ENCODE data around the gene RANBP3L. TPM values are rescaled to one million over a fixed set of nuclear protein-coding genes. Genes with fewer than 3 reads are reported as not detected.
"Not testable (repeated sequence)": the region's sequence is repeated elsewhere in the genome, so short reads cannot be mapped to it uniquely, and the experiment has no call there.

Gene RANBP3L
- total RNA-seq, 1 experiment from 2014 or later: not detected

- H3K4me3 ChIP-seq: no peak overlapping the region
- peak; percentile 12 for DNase-seq
Measured at GRCh38 chr5:36300927-36301540, 668 bp downstream of the RANBP3L start.

GRCh38 chr5:36300191-36300926 lies 1.3 kb downstream of the RANBP3L start:
- H3K36me3 ChIP-seq: no peaks in the 10 kb centered on the region
- no peaks in the 10 kb centered on the region for H3K9me3 ChIP-seq
- no peaks in the 10 kb centered on the region for H3K27me3 ChIP-seq
- no peak overlapping the region for H3K4me3 ChIP-seq
- DNase-seq: no peak

More at GRCh38 chr5:36300927-36301540, 668 bp downstream of the RANBP3L start:
- Histone ChIP-seq H3K36me3 (no peaks in the 10 kb centered on the region), H3K9me3 (no peaks in the 10 kb centered on the region), H3K27me3 (no peaks in the 10 kb centered on the region)

GRCh38 chr5:36298552-36298951 lies 3.1 kb downstream of the RANBP3L start:
- DNase-seq: no peak
- Histone ChIP-seq H3K9me3 (no peaks in the 10 kb centered on the region), H3K4me3 (no peak overlapping the region), H3K27me3 (no peaks in the 10 kb centered on the region), H3K36me3 (no peaks in the 10 kb centered on the region)

DNA sequence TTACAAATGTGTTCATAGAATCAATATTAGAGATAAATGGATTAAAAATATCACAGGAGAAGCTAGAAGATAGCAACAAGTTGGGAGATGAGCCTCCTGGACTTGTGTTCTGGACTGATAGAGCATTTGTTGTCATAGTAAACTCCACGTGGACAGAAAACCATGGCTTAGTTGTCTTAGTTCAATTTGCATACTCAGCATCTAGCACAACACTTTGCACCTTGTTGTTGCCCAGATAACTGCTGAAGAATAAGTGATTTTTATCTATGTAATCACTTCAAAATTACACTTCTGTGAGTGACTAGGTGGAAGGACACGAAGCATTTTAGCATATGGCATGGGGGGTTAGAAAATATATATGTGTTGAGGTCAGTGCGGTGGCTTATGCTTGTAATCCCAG lies 4.0 kb downstream of the RANBP3L start:
- no peak for DNase-seq
- Histone ChIP-seq H3K4me3 (no peak overlapping the region), H3K27me3 (no peaks in the 10 kb centered on the region), H3K9me3 (no peaks in the 10 kb centered on the region), H3K36me3 (no peaks in the 10 kb centered on the region)

DNA sequence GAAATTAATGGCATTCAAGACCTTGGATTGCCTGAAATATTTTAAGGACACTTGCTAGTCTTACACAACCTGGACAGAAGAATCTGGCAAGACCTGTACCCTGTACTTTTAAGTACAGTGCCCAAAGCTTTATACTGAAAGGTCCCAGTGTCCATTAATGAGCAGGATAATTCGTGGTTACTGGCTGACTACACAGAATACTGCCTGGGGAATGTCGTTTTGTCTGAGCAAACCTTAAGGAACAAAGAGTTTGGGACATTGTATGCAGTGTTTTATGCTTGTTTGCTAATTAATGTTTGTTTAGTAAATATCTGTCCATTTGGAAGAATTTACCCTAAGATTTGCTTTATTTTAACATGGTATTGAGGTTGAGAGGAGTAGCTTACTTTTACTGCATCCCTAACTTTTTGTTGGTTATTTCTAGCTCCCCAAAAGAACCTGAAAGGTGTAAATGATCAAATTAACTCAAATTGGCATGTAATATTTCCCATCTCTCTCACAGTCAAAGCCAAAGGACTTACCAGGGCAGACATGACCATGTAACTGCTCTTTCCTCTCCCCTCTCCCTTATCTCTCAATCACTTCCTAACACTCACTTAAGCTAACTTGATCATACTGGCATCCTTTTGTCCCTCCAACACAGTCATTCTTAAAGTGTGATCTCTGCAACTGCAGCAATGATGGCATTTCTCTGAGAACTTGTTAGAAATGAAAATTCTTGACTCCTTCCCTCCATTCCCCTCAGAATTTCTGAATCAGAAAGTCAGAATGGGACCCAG lies 15.7 kb downstream of the RANBP3L start:
- H3K9me3 ChIP-seq: no peaks in the 10 kb centered on the region
- no peak for DNase-seq
- H3K27me3 ChIP-seq: peaks cover 4% of the 10 kb centered on the region
- no peak overlapping the region for H3K4me3 ChIP-seq
- no peaks in the 10 kb centered on the region for H3K36me3 ChIP-seq

GRCh38 chr5:36283775-36284174 lies 17.9 kb downstream of the RANBP3L start:
- not testable (repeated sequence) for H3K36me3 ChIP-seq, DNase-seq, H3K4me3 ChIP-seq, H3K9me3 ChIP-seq, H3K27me3 ChIP-seq

DNA sequence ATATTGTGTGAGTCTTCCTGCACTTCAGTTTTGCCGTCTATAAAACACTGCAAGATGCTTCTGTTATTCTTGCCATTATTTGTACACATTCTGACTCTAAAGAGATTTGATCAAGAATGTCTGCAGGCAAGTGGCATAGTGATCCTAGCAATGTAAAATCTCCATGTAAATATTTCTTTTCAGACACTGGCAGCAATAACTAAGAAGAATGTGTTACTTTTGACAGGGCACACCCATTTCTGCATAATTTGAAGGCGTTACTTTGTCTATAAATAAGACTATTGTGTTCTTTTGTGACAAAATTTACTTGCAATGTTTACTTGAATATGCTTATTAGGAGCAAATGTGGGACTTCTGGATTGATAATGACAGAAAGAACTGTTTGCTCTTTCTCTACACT lies 20.1 kb downstream of the RANBP3L start:
- Histone ChIP-seq H3K36me3 (no peaks in the 10 kb centered on the region), H3K27me3 (peaks cover 4% of the 10 kb centered on the region), H3K9me3 (no peaks in the 10 kb centered on the region), H3K4me3 (no peak overlapping the region)
- DNase-seq: no peak

GRCh38 chr5:36279054-36279698 lies 22.5 kb downstream of the RANBP3L start:
- Histone ChIP-seq H3K36me3 (no peaks in the 10 kb centered on the region), H3K27me3 (peaks cover 2% of the 10 kb centered on the region; the same call in 1 of the 2 replicates), H3K9me3 (no peaks in the 10 kb centered on the region), H3K4me3 (no peak overlapping the region)
- DNase-seq: no peak

DNA sequence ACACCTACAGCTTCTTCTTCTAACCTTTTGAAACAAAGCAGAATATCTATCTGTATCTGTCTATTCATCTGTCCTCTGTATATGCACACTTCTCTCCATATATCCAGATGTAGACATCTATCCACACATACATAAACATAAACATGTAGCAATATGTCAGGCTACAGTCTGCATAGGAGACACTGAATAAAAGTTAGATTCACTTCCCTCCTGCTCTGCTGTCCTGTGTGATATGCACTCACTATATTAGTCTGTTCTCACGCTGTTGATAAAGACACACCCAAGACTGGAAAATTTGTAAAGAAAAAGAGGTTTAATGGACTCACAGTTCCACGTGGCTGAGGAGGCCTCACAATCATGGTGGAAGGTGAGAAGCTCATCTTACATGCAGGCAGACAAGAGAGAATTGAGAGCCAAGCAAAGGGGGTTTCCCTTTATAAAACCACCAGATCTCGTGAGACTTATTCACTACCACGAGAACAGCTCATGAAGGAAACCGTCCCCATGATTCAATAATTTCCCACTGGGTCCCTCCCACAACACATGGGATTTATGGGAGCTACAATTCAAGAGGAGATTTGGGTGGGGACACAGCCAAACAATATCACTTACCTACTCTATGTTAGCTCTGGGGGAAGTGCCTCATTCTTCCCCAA lies 24.1 kb downstream of the RANBP3L start:
- Histone ChIP-seq H3K27me3 (no peaks in the 10 kb centered on the region), H3K9me3 (no peaks in the 10 kb centered on the region), H3K36me3 (no peaks in the 10 kb centered on the region), H3K4me3 (no peak overlapping the region)
- no peak for DNase-seq

DNA sequence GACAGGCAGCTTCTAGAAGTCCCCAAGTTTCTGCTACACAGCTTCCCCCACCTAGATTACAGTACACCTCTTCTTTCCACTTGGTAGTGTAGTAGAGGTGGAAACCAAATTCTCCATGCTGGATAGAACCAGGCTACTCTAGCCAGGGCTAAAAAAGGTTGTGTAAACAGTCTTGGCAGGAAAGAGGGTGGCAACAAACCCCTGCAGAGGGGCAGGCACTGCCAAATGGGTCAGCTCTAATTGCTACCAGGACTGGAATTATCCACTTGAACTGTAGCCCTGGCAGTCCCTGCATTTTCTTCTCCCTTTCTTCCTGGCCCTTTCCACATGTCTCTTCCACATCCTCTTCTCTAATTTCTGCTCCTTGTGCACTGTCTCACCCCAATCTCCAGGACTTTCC lies 24.8 kb downstream of the RANBP3L start:
- no peaks in the 10 kb centered on the region for H3K9me3 ChIP-seq
- H3K4me3 ChIP-seq: no peak overlapping the region
- no peaks in the 10 kb centered on the region for H3K36me3 ChIP-seq
- no peaks in the 10 kb centered on the region for H3K27me3 ChIP-seq
- peak; percentile 34 for DNase-seq

DNA sequence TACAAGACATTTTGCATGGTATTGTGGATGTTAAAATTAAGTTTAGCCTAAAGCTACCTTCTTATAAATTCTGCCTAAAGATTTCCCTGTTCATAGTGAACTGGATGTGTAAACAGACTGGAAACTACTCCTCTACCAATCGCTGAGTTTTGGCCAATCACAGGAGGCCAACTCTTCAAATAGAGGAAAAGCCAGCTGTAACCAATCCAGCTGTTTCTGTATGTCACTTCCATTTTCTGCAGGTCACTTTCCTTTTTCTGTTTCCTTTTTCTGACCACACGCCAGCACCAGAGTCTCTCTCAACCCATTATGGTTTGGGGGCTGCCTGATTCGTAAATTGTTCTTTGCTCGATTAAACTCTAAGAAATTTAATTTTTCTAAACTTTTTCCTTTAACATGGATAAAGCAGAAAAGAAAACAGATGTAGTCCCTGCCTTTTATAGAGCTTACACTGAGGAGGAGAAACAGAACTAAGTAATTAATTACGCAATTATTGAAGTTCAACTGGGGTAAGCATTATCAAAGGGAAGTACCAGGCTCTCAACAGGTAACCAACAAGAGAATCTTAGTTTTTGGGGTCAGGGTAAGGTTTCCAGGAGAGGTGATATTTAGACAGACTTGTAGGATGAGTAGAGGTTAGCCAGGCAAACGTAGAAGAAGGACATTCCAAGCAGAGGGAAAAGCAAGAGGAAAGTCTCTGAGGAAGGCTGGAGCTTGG lies 27.7 kb downstream of the RANBP3L start:
- H3K9me3 ChIP-seq: no peaks in the 10 kb centered on the region
- H3K27me3 ChIP-seq: no peaks in the 10 kb centered on the region
- H3K4me3 ChIP-seq: no peak overlapping the region
- DNase-seq: no peak
- H3K36me3 ChIP-seq: no peaks in the 10 kb centered on the region

DNA sequence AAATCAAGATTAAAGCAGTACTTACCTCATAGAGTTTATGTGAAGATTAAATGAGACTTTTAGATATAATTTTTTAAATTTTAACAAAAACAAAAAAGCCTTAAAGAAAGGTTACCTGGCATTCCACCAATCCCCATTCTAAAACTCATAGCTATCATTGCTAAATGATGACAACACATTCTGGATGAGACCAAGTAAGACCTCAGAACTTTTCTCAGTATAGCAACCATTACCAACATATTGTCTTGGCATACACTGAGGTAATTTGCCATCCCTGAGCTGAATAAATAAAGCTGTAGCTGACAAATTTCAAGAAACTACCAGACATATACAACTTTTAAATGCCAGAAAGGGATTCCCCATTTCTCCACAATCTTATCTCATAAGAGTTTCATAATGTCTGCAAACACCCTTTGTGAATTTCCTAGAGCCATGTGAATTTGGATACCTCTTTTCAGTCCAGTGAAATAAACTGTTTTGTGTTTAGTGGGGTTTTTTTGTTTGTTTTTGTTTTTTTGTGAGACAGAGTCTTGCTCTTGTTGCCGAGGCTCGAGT lies 29.5 kb downstream of the RANBP3L start:
- no peaks in the 10 kb centered on the region for H3K9me3 ChIP-seq
- H3K36me3 ChIP-seq: no peaks in the 10 kb centered on the region
- H3K27me3 ChIP-seq: no peaks in the 10 kb centered on the region
- H3K4me3 ChIP-seq: no peak overlapping the region
- no peak for DNase-seq

GRCh38 chr5:36270876-36271575 lies 30.7 kb downstream of the RANBP3L start:
- no peak for DNase-seq
- Histone ChIP-seq H3K36me3 (no peaks in the 10 kb centered on the region), H3K27me3 (no peaks in the 10 kb centered on the region), H3K4me3 (no peak overlapping the region), H3K9me3 (no peaks in the 10 kb centered on the region)

- Histone ChIP-seq H3K27me3 (no peaks in the 10 kb centered on the region), H3K36me3 (no peaks in the 10 kb centered on the region), H3K4me3 (no peak overlapping the region), H3K9me3 (no peaks in the 10 kb centered on the region)
- no peak for DNase-seq
Measured at GRCh38 chr5:36270175-36270574, 31.5 kb downstream of the RANBP3L start.

DNA sequence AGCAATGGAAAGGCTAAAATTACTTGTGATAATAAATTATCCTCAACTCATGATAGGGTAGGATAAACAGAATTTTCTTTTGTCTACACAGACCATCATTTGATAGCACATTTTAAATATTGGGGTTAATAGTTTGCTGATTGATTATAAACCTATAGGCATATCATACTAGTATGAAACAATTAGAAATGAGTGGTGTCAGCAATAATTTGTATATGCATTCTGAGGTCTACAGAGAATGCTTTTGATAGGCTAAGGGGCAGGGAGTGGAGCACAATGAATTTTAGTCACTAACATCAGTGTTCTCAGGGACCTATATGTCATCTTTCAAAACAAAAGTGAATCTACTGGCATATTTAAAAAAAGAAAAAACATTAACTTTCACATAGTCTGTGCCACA lies 32.2 kb downstream of the RANBP3L start:
- H3K4me3 ChIP-seq: no peak overlapping the region
- no peaks in the 10 kb centered on the region for H3K36me3 ChIP-seq
- DNase-seq: no peak
- no peaks in the 10 kb centered on the region for H3K27me3 ChIP-seq
- H3K9me3 ChIP-seq: no peaks in the 10 kb centered on the region
